H9 (cell line): ENCODE measurements around the gene TLR10. TPM values are rescaled to one million over a fixed set of nuclear protein-coding genes. Genes with fewer than 3 reads are reported as not detected.

ENCODE experiments used
- DNase-seq: peaks from one replicate; pipeline ENCODE4 v3.0.0-alpha.2; 2017
- H2AFZ ChIP-seq: one replicate; pipeline ENCODE4 v1.6.1; 2013; ENCODE audit warnings: mild to moderate bottlenecking, low read length, control low read depth, moderate library complexity
- H2AK5ac ChIP-seq: 2 replicates; pipeline ENCODE4 v1.6.1; 2013; ENCODE audit warnings: low read length, control low read depth, mixed read lengths; ENCODE audit not compliant: insufficient read length
- H2BK120ac ChIP-seq: one replicate; pipeline ENCODE4 v1.6.1; 2013; ENCODE audit warnings: low read depth, mild to moderate bottlenecking, low read length, control low read depth, inconsistent platforms; ENCODE audit not compliant: poor library complexity, severe bottlenecking
- H2BK12ac ChIP-seq: 2 replicates; pipeline ENCODE4 v1.6.1; 2013; ENCODE audit warnings: low read length, control low read depth, mixed read lengths, low read depth; ENCODE audit not compliant: insufficient read length
- H2BK15ac ChIP-seq: 2 replicates; pipeline ENCODE4 v1.6.1; 2013; ENCODE audit warnings: low read depth, low read length, control low read depth
- H2BK20ac ChIP-seq: one replicate; pipeline ENCODE4 v1.6.1; 2013; ENCODE audit warnings: low read depth, mild to moderate bottlenecking, low read length, control low read depth, inconsistent platforms; ENCODE audit not compliant: poor library complexity, severe bottlenecking
- H2BK5ac ChIP-seq: 2 replicates; pipeline ENCODE4 v1.6.1; 2013; ENCODE audit warnings: low read length, control low read depth, mixed read lengths; ENCODE audit not compliant: insufficient read length
- H3K14ac ChIP-seq: 2 replicates; pipeline ENCODE4 v1.6.1; 2013; ENCODE audit warnings: low read length, control low read depth; ENCODE audit not compliant: insufficient read depth
- H3K18ac ChIP-seq: 2 replicates; pipeline ENCODE4 v1.6.1; 2013; ENCODE audit warnings: low read depth, mild to moderate bottlenecking, mixed read lengths, low read length, control low read depth; ENCODE audit not compliant: insufficient read length
- H3K23ac ChIP-seq: 2 replicates; pipeline ENCODE4 v1.6.1; 2013; ENCODE audit warnings: low read length, control low read depth, mixed read lengths, low read depth; ENCODE audit not compliant: insufficient read length
- H3K23me2 ChIP-seq: 2 replicates; pipeline ENCODE4 v1.6.1; 2013; ENCODE audit warnings: low read depth, mild to moderate bottlenecking, mixed read lengths, low read length, control low read depth; ENCODE audit not compliant: insufficient read length, poor library complexity, severe bottlenecking
- H3K27ac ChIP-seq: 2 replicates; pipeline ENCODE4 v1.5.1; 2013; ENCODE audit warnings: low read length, control low read depth, mixed read lengths, low read depth; ENCODE audit not compliant: insufficient read length
- H3K27me3 ChIP-seq: 2 replicates; pipeline ENCODE4 v1.6.1; 2013; ENCODE audit warnings: low read length, control low read depth, inconsistent platforms; ENCODE audit not compliant: insufficient read depth
- H3K4ac ChIP-seq: 2 replicates; pipeline ENCODE4 v1.6.1; 2013; ENCODE audit warnings: low read depth, mild to moderate bottlenecking, control low read depth, inconsistent platforms, low read length, moderate library complexity
- H3K4me1 ChIP-seq: 2 replicates; pipeline ENCODE4 v1.6.1; 2013; ENCODE audit warnings: low read length, control low read depth, inconsistent platforms; ENCODE audit not compliant: insufficient read depth
- H3K4me2 ChIP-seq: 2 replicates; pipeline ENCODE4 v1.6.1; 2013; ENCODE audit warnings: low read length, control low read depth, mixed read lengths; ENCODE audit not compliant: insufficient read length, insufficient read depth
- H3K56ac ChIP-seq: 2 replicates; pipeline ENCODE4 v1.6.1; 2013; ENCODE audit warnings: low read depth, mild to moderate bottlenecking, mixed read lengths, low read length, control low read depth; ENCODE audit not compliant: insufficient read length
- H3K79me1 ChIP-seq: 2 replicates; pipeline ENCODE4 v1.6.1; 2013; ENCODE audit warnings: low read depth, mild to moderate bottlenecking, moderate library complexity, low read length, control low read depth, inconsistent platforms; ENCODE audit not compliant: insufficient read depth, poor library complexity, severe bottlenecking
- H3K79me2 ChIP-seq: 2 replicates; pipeline ENCODE4 v1.6.1; 2013; ENCODE audit warnings: low read length, control low read depth, inconsistent platforms; ENCODE audit not compliant: insufficient read depth
- H3K9ac ChIP-seq: 2 replicates; pipeline ENCODE4 v1.6.1; 2013; ENCODE audit warnings: low read length, control low read depth, mixed read lengths; ENCODE audit not compliant: insufficient read length; ENCODE audit errors: extremely low read depth
- H3K9me3 ChIP-seq: one replicate; pipeline ENCODE4 v1.6.1; 2013; ENCODE audit warnings: low read depth, low read length, inconsistent platforms; ENCODE audit not compliant: control insufficient read depth
- H3T11ph ChIP-seq: one replicate; pipeline ENCODE4 v1.6.1; 2013; ENCODE audit warnings: mild to moderate bottlenecking, low read length, control low read depth, inconsistent platforms
- H4K20me1 ChIP-seq: one replicate; pipeline ENCODE4 v1.6.1; 2013; ENCODE audit not compliant: control insufficient read depth, insufficient read length, insufficient read depth
- H4K5ac ChIP-seq: 2 replicates; pipeline ENCODE4 v1.6.1; 2013; ENCODE audit warnings: low read depth, mild to moderate bottlenecking, mixed read lengths, low read length, control low read depth; ENCODE audit not compliant: insufficient read length
- H4K8ac ChIP-seq: replicated peaks from 2 replicates; pipeline ENCODE4 v1.6.1; 2013; ENCODE audit warnings: low read length, control low read depth, mixed read lengths, low read depth; ENCODE audit not compliant: insufficient read length
- H4K91ac ChIP-seq: 2 replicates; pipeline ENCODE4 v1.6.1; 2013; ENCODE audit warnings: low read depth, mild to moderate bottlenecking, moderate library complexity, mixed read lengths, low read length, control low read depth; ENCODE audit not compliant: insufficient read length
- H3K27ac Mint-ChIP-seq, 3 experiments: 2 replicates in 2 of 3; 3 replicates in 1 of 3; pipeline ENCODE4 v1.8.0; 2020 to 2021; ENCODE audit warnings: mixed read lengths in 3 of 3, mild to moderate bottlenecking in 1 of 3, moderate library complexity in 1 of 3
- H3K27me3 Mint-ChIP-seq: 2 replicates; pipeline ENCODE4 v1.8.0; 2021; ENCODE audit warnings: low read depth, mild to moderate bottlenecking, moderate library complexity, mixed read lengths
- H3K36me3 Mint-ChIP-seq, 3 experiments: 2 replicates in 2 of 3; 3 replicates in 1 of 3; pipeline ENCODE4 v1.8.0; 2020 to 2021; ENCODE audit warnings: low read depth in 3 of 3, mixed read lengths in 3 of 3; ENCODE audit not compliant: insufficient read depth in 1 of 3
- H3K4me1 Mint-ChIP-seq, 2 experiments: 2 replicates each; pipeline ENCODE4 v1.8.0; 2020; ENCODE audit warnings: mixed read lengths in 2 of 2
- H3K4me3 Mint-ChIP-seq, 2 experiments: 2 replicates in 1 of 2; 3 replicates in 1 of 2; pipeline ENCODE4 v1.8.0; 2020 to 2021; ENCODE audit warnings: mild to moderate bottlenecking in 2 of 2, mixed read lengths in 2 of 2, moderate library complexity in 1 of 2
- H3K9me3 Mint-ChIP-seq, 2 experiments: 2 replicates in 1 of 2; 3 replicates in 1 of 2; pipeline ENCODE4 v1.8.0; 2020; ENCODE audit warnings: mild to moderate bottlenecking in 2 of 2, mixed read lengths in 2 of 2, moderate library complexity in 1 of 2
- CTCF ChIP-seq: fragments of 200-600 bp; sonication (generic); conservative IDR thresholded peaks from 3 replicates; pipeline ENCODE4 v1.8.0; 2021; ENCODE audit warnings: antibody characterized with exemption, mild to moderate bottlenecking
- WGBS: extraction: QIAGEN DNeasy Blood & Tissue Kit; methylation state at CpG from one replicate; pipeline ENCODE4 v1.1.7; 2013; ENCODE audit warnings: missing lambda C conversion rate, low lambda C conversion rate, mixed read lengths; ENCODE audit not compliant: insufficient read length; ENCODE audit errors: extremely low coverage; 5-methylcytosine and 5-hydroxymethylcytosine counted together
- total RNA-seq: library from RNA; stranded (reverse); gene quantifications from 2 replicates; pipeline ENCODE4 v1.2.1, GENCODE V29; 2021

The TLR10 gene
- total RNA-seq, 1 experiment from 2014 or later, result not detected

- no peak overlapping the region for H3K14ac ChIP-seq
- H3K4ac ChIP-seq, result no peak overlapping the region
- no peak overlapping the region for H3K23ac ChIP-seq
- no peak overlapping the region for H3K27ac ChIP-seq
- no peaks in the 10 kb centered on the region for H3K79me1 ChIP-seq
- H3K18ac ChIP-seq, result no peak overlapping the region
- DNase-seq, result peak; percentile 69
- no peaks in the 10 kb centered on the region for H3K36me3 Mint-ChIP-seq
- no peak overlapping the region for H2BK15ac ChIP-seq
- no peak overlapping the region for H2BK5ac ChIP-seq
- peak; percentile 70 for TF ChIP-seq CTCF
- H3K56ac ChIP-seq, result no peak overlapping the region
- no peak overlapping the region for H2BK120ac ChIP-seq
- H3K79me2 ChIP-seq, result no peaks in the 10 kb centered on the region
- H4K20me1 ChIP-seq, result no peaks in the 10 kb centered on the region
- H3K9ac ChIP-seq, result no peak overlapping the region
- no peaks in the 10 kb centered on the region for H3K9me3 Mint-ChIP-seq
- no peak overlapping the region for H4K8ac ChIP-seq
- no CpG with 5 or more reads among the region's 6 CpGs for WGBS
- no peak overlapping the region for H2AK5ac ChIP-seq
- no peak overlapping the region for H3K27ac Mint-ChIP-seq
- no peak overlapping the region for H4K5ac ChIP-seq
- H3K9me3 ChIP-seq, result no peaks in the 10 kb centered on the region
- no peaks in the 10 kb centered on the region for H3K23me2 ChIP-seq
- no peak overlapping the region for H2BK12ac ChIP-seq
- no peak overlapping the region for H2AFZ ChIP-seq
- no peak overlapping the region for H3K4me2 ChIP-seq
- peaks cover 8 to 9% of the 10 kb centered on the region in 2 experiments; a peak in 1 of 4 replicates for H3K4me1 Mint-ChIP-seq
- no peak overlapping the region for H3K4me3 Mint-ChIP-seq
- peaks cover 4% of the 10 kb centered on the region; the same call in 1 of the 2 replicates for H3K4me1 ChIP-seq
- H3T11ph ChIP-seq, result no peak overlapping the region
- no peak overlapping the region for H2BK20ac ChIP-seq
- H4K91ac ChIP-seq, result no peak overlapping the region
- no peaks in the 10 kb centered on the region for H3K27me3 Mint-ChIP-seq
- no peaks in the 10 kb centered on the region for H3K27me3 ChIP-seq
Measured at GRCh38 chr4:38757945-38758600, 24.7 kb downstream of the TLR10 start.
